GM10248 (cell line): ENCODE measurements around the gene PTPRN2.

Experiments
- CTCF ChIA-PET: fragments of 300-600 bp; sonication (Branson Sonifier 250); formaldehyde crosslinking; extraction: SDS; loops from one replicate; lab custom pipeline; 2021; ENCODE audit warnings: antibody characterized with exemption; lab: Yijun Ruan, JAX
- POLR2A ChIA-PET: fragments of 350-650 bp; sonication (Branson Sonifier 250); formaldehyde crosslinking; extraction: SDS; loops from one replicate; lab custom pipeline; 2020; ENCODE audit warnings: antibody characterized with exemption; lab: Yijun Ruan, JAX
- DNase-seq: peaks from one replicate; pipeline ENCODE4 v3.0.0; 2012; ENCODE audit errors: extremely low spot score
- CTCF ChIP-seq: IDR thresholded peaks from 2 replicates; pipeline ENCODE4 v1.5.1; 2012; ENCODE audit warnings: mild to moderate bottlenecking, low read depth; ENCODE audit errors: extremely low read depth, missing control alignments, control extremely low read depth

The PTPRN2 gene

GRCh38 chr7:158268816-158269535 lies 318.6 kb downstream of the PTPRN2 start:
- CTCF ChIA-PET: no interaction called here
- no peak for TF ChIP-seq CTCF
- DNase-seq: no peak
- POLR2A ChIA-PET: no interaction called here

GRCh38 chr7:158267742-158268435 lies 319.7 kb downstream of the PTPRN2 start:
- CTCF ChIA-PET: no interaction called here
- POLR2A ChIA-PET: no interaction called here
- no peak for TF ChIP-seq CTCF
- DNase-seq: no peak

- CTCF ChIA-PET: no interaction called here
- no peak for TF ChIP-seq CTCF
- no peak for DNase-seq
- POLR2A ChIA-PET: no interaction called here
Measured at GRCh38 chr7:158266817-158267741, 320.5 kb downstream of the PTPRN2 start.

- POLR2A ChIA-PET: no interaction called here
- no peak for DNase-seq
- TF ChIP-seq CTCF: no peak
- CTCF ChIA-PET: no interaction called here
Measured at GRCh38 chr7:158266426-158266816, 321.2 kb downstream of the PTPRN2 start.

GRCh38 chr7:158265743-158266080 lies 321.9 kb downstream of the PTPRN2 start:
- TF ChIP-seq CTCF: no peak
- DNase-seq: no peak
- CTCF ChIA-PET: no interaction called here

More at GRCh38 chr7:158265743-158266080, 321.9 kb downstream of the PTPRN2 start:
- POLR2A ChIA-PET: no interaction called here
